Mesothelial cell of epicardium (in vitro differentiated cells): ENCODE data around the gene KLHL25. TPM values are rescaled to one million over a fixed set of nuclear protein-coding genes. Genes with fewer than 3 reads are reported as not detected.

Experiments
- DNase-seq, 2 experiments: peaks; one replicate each; pipeline ENCODE4 v3.0.0; 2021; ENCODE audit warnings: low spot score in 2 of 2; ENCODE audit not compliant: unreplicated experiment in 2 of 2
- H3K27ac Mint-ChIP-seq: 2 replicates; pipeline ENCODE4 v1.8.0; 2021; ENCODE audit warnings: mixed read lengths
- H3K27me3 Mint-ChIP-seq: 2 replicates; pipeline ENCODE4 v1.8.0; 2021; ENCODE audit warnings: low read depth, mixed read lengths
- H3K36me3 Mint-ChIP-seq: 2 replicates; pipeline ENCODE4 v1.8.0; 2021; ENCODE audit warnings: mixed read lengths
- H3K4me1 Mint-ChIP-seq: 2 replicates; pipeline ENCODE4 v1.8.0; 2021; ENCODE audit warnings: mixed read lengths
- H3K4me3 Mint-ChIP-seq: 2 replicates; pipeline ENCODE4 v1.8.0; 2021; ENCODE audit warnings: mild to moderate bottlenecking, moderate library complexity, mixed read lengths
- H3K9me3 Mint-ChIP-seq: 2 replicates; pipeline ENCODE4 v1.8.0; 2021; ENCODE audit warnings: mixed read lengths
- microRNA-seq: library from miRNA; unstranded; fragments of <30 nt; microRNA quantifications from one replicate; pipeline ENCODE4 v1.2.0, GENCODE V29; 2021; ENCODE audit warnings: inconsistent platforms, mixed read lengths
- total RNA-seq: library from RNA; stranded (reverse); gene quantifications from 3 replicates; pipeline ENCODE4 v1.2.1, GENCODE V29; 2021
- TF ChIP-seq, protein P1 (sequence below): fragments of 200-600 bp; sonication (generic); IDR thresholded peaks from one replicate; pipeline ENCODE4 v1.5.0; 2021; ENCODE audit warnings: antibody characterized with exemption; ENCODE audit not compliant: unreplicated experiment

KLHL25 gene
- total RNA-seq, 1 donor from 2014 or later = 8.0 TPM

DNA sequence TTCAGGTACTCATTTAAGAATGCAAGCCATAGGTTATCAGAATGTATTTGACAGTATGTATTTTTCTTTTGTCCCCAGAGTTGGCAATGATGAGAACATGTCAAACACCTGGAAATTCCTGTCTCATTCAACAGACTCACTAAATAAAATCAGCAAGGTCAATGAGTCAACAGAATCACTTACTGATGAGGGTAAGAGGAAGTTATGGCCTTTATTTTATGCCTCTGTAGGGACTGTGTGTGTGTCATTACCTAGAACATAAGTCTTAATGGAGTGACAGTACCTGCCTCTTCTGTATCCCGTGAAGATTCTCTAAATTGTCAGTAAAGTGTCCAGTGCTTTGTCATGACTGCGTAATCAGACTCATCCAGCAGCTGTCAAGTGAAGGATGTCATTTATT, 77.5 kb downstream of the KLHL25 start:
- H3K36me3 Mint-ChIP-seq = peaks cover 55% of the 10 kb centered on the region
- TF ChIP-seq, protein P1, sequence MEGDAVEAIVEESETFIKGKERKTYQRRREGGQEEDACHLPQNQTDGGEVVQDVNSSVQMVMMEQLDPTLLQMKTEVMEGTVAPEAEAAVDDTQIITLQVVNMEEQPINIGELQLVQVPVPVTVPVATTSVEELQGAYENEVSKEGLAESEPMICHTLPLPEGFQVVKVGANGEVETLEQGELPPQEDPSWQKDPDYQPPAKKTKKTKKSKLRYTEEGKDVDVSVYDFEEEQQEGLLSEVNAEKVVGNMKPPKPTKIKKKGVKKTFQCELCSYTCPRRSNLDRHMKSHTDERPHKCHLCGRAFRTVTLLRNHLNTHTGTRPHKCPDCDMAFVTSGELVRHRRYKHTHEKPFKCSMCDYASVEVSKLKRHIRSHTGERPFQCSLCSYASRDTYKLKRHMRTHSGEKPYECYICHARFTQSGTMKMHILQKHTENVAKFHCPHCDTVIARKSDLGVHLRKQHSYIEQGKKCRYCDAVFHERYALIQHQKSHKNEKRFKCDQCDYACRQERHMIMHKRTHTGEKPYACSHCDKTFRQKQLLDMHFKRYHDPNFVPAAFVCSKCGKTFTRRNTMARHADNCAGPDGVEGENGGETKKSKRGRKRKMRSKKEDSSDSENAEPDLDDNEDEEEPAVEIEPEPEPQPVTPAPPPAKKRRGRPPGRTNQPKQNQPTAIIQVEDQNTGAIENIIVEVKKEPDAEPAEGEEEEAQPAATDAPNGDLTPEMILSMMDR = no peak
- H3K27me3 Mint-ChIP-seq = no peaks in the 10 kb centered on the region

DNA sequence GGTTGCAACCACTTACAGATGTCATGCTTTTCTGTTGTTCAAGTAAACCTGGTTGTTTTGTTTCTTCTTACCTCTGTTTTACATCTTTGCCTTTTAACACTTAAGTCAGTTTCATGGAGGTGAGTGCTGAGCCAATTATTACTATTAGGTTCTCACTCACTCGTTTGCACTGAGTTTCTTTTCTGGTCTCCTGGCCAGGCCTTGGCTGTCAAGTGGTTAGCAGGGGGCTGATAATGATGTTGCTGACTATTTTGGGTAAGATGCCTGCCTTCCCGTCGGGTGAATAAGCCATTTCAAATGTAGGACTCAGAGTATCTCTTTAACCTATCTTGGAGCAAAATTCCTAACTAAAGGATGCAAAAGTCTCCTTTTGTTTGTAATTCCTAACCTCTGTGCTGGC, 78.5 kb downstream of the KLHL25 start:
- Mint-ChIP-seq H3K4me3 (no peak overlapping the region), H3K4me1 (peaks cover 2% of the 10 kb centered on the region), H3K27ac (no peak overlapping the region), H3K27me3 (no peaks in the 10 kb centered on the region), H3K9me3 (no peaks in the 10 kb centered on the region), H3K36me3 (peaks cover 58% of the 10 kb centered on the region)
- no peak for DNase-seq
- TF ChIP-seq, protein P1 = no peak

More for the DNA sequence above, 77.5 kb downstream of the KLHL25 start:
- Mint-ChIP-seq H3K4me3 (no peak overlapping the region), H3K4me1 (no peaks in the 10 kb centered on the region), H3K9me3 (no peaks in the 10 kb centered on the region), H3K27ac (no peak overlapping the region)
- DNase-seq = no peak

DNA sequence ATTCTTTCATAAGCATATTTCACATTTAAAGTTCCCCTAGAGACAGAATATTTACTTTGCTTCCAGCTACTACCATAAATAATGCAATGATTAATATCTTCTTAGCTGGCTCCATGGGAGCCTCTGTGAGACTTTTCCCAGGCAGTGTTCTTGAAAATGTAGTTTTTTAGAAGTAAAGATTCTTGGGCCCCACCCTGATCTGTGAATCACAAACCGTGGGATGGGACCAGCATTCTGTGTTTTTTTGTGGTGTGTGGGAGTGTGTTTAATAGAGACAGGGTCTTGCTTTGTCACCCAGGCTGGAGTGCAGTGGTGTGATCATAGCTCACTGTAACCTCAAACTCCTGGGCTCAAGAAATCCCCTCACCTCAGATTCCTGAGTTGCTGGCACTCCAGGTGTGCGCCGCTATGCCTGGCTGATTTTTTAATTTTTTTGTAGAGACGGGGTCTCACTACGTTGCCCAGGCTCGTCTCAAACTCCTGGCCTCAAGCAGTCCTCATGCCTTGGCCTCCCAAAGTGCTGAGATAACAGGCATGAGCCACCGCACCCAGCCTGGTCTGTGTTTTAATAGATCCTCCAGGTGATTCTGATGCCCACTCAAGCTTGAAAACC, 83.0 kb downstream of the KLHL25 start:
- Mint-ChIP-seq H3K4me1 (peaks cover 24% of the 10 kb centered on the region), H3K27ac (peak overlapping the region; percentile 11), H3K9me3 (no peaks in the 10 kb centered on the region), H3K36me3 (peaks cover 34% of the 10 kb centered on the region), H3K27me3 (no peaks in the 10 kb centered on the region), H3K4me3 (no peak overlapping the region)
- no peak for DNase-seq
- TF ChIP-seq, protein P1 = no peak

DNA sequence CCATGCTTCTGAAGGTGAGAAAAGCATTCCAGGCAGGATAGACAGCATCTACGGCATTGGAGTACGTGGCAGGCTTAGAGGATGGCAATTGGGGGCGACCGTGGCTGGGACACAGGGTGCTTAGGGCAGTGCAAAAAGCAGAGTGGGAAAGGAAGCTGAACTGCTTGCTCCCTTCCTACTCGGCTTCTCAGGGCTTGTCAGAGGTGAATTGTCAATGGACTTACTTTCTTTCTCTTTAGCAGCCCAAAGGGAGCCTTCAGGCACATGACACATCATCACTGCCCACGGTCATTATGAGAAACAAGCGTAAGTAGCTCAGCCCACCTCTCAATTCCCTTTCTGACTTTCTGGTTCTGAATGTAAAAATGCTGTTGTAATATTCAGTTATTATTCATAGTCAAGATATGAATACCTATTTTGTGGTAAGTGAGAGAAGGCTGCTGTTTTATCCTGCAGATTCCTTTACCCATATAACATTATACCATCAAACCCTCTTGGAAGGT, 84.3 kb downstream of the KLHL25 start:
- DNase-seq = no peak
- Mint-ChIP-seq H3K27me3 (no peaks in the 10 kb centered on the region), H3K36me3 (peaks cover 32% of the 10 kb centered on the region), H3K4me3 (no peak overlapping the region), H3K27ac (no peak overlapping the region), H3K9me3 (no peaks in the 10 kb centered on the region), H3K4me1 (peaks cover 29% of the 10 kb centered on the region)
- TF ChIP-seq, protein P1 = no peak

Small RNAs within 50 kb of the gene (microRNA-seq; reads per million reads assigned to microRNA genes)
- 11.7 reads per million, percentile 34 among the genes with 10 or more reads in this experiment for gene MIR1276
- gene MIR548AP = not detected
